IPS-20b (cell line): ENCODE measurements around the gene ZNF24.

Source experiments
- H3K27ac ChIP-seq: one replicate; pipeline ENCODE4 v1.5.1; 2013; ENCODE audit warnings: low read length
- H3K27me3 ChIP-seq: 2 replicates; pipeline ENCODE4 v1.6.1; 2013; ENCODE audit warnings: mild to moderate bottlenecking, low read length, inconsistent platforms; ENCODE audit not compliant: insufficient read depth
- H3K36me3 ChIP-seq: 2 replicates; pipeline ENCODE4 v1.6.1; 2013; ENCODE audit warnings: low read depth, mild to moderate bottlenecking, inconsistent platforms, low read length, moderate library complexity; ENCODE audit not compliant: insufficient read depth
- H3K4me1 ChIP-seq: 2 replicates; pipeline ENCODE4 v1.6.1; 2013; ENCODE audit warnings: mild to moderate bottlenecking, control low read depth, inconsistent platforms, low read length, moderate library complexity; ENCODE audit not compliant: insufficient read depth
- H3K4me3 ChIP-seq: 2 replicates; pipeline ENCODE4 v1.5.1; 2013; ENCODE audit warnings: mild to moderate bottlenecking, low read length, inconsistent platforms
- H3K9ac ChIP-seq: 2 replicates; pipeline ENCODE4 v1.6.1; 2013; ENCODE audit warnings: low read depth, mild to moderate bottlenecking, inconsistent platforms, low read length, moderate library complexity
- H3K9me3 ChIP-seq: 2 replicates; pipeline ENCODE4 v1.6.1; 2013; ENCODE audit warnings: mild to moderate bottlenecking, low read depth, low read length, inconsistent platforms; ENCODE audit not compliant: insufficient read depth

Gene ZNF24

DNA sequence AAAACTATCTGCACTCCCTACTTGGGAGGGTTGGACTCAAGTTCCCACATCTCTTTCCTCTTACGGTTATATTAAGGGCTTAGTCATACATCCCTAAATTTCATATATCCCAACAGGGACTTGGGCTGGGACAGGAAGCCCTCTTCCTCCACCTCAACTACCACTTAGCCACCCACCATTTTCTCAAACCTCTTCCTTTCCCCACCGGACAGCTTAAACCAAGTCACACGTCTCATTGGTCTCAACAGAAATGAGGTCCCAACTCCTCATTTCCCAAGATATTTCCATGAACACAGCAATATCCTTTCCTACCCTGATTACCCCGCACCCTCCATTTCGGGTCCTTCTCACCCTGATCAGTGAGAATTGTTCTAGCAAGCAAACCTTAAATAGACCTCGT lies 54.9 kb downstream of the ZNF24 start:
- H3K27me3 ChIP-seq: no peaks in the 10 kb centered on the region
- peak overlapping the region; percentile 96; the same call in 1 of the 2 replicates for H3K9ac ChIP-seq
- H3K36me3 ChIP-seq: peaks cover 23% of the 10 kb centered on the region
- H3K27ac ChIP-seq: peak overlapping the region; percentile 26
- H3K4me3 ChIP-seq: peak overlapping the region; percentile 97
- peaks cover 11% of the 10 kb centered on the region for H3K9me3 ChIP-seq
- H3K4me1 ChIP-seq: peaks cover 7% of the 10 kb centered on the region; the same call in 1 of the 2 replicates

DNA sequence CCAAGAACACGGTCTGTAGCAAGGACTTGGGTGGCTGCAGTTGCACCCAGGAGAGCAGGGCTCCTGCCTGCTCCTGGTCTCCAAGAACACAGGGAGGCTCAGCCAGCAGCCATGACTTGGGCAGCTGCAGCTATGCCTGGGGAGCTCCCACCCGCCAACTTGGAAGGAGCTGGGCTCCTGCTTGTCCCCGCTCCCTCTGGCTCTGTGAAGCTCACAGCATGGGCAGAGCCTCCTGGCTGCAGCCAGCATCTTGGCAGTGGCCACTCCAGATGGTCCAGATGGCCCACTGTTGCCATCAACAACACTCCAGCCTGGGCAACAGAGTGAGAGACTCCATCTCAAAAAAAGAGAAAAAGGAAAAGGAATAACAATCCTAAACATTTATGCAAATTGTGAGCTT lies 59.4 kb downstream of the ZNF24 start:
- peaks cover 23% of the 10 kb centered on the region for H3K9me3 ChIP-seq
- peaks cover 17% of the 10 kb centered on the region for H3K36me3 ChIP-seq
- no peaks in the 10 kb centered on the region for H3K4me1 ChIP-seq
- H3K4me3 ChIP-seq: no peak overlapping the region
- H3K27ac ChIP-seq: no peak overlapping the region
- H3K27me3 ChIP-seq: no peaks in the 10 kb centered on the region
- no peak overlapping the region for H3K9ac ChIP-seq

- Histone ChIP-seq H3K36me3 (peaks cover 17% of the 10 kb centered on the region), H3K27me3 (no peaks in the 10 kb centered on the region)
Observed at GRCh38 chr18:35283923-35284794, 60.1 kb downstream of the ZNF24 start.

DNA sequence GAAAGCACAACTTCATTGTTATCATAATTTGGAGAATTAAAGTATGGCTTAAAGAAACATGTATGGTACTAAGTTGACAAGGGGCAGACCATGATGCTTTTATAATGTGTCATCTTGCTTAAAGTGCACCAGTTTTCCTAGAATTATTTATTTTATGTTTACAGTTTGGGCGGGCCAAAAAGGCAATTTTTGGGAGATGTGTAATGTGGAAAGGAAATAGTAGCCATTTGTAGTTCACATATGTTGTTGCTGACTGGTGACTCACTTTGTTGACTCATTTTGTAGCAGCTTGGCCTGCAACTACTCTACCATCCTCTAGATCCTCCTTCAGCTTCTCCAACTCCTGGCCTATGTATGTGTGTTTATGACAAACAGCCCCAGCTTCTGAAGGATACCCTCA lies 61.9 kb downstream of the ZNF24 start:
- Histone ChIP-seq H3K4me3 (no peak overlapping the region), H3K27ac (no peak overlapping the region), H3K9ac (no peak overlapping the region), H3K36me3 (peaks cover 17% of the 10 kb centered on the region), H3K27me3 (no peaks in the 10 kb centered on the region), H3K4me1 (no peaks in the 10 kb centered on the region), H3K9me3 (peaks cover 33% of the 10 kb centered on the region)

More at GRCh38 chr18:35283923-35284794, 60.1 kb downstream of the ZNF24 start:
- Histone ChIP-seq H3K27ac (no peak overlapping the region), H3K4me1 (no peaks in the 10 kb centered on the region), H3K9me3 (peaks cover 28% of the 10 kb centered on the region), H3K4me3 (no peak overlapping the region), H3K9ac (no peak overlapping the region)
